SU-DHL-6 (cell line): ENCODE results near the gene COBL.

Experiments
- H2AFZ ChIP-seq: fragments of 200-600 bp; sonication (generic); 2 replicates; pipeline ENCODE4 v1.6.1; 2014; ENCODE audit warnings: low read depth, mild to moderate bottlenecking, moderate library complexity, mixed read lengths, antibody characterized with exemption, low read length; ENCODE audit not compliant: severe bottlenecking
- H3F3A ChIP-seq: fragments of 200-600 bp; shearing (Covaris generic); 2 replicates; pipeline ENCODE4 v1.6.0; 2016; ENCODE audit warnings: antibody characterized with exemption, mild to moderate bottlenecking; ENCODE audit not compliant: insufficient read depth
- H3K27ac ChIP-seq: fragments of 200-600 bp; sonication (generic); 2 replicates; pipeline ENCODE4 v1.5.1; 2016; ENCODE audit warnings: low read depth, mild to moderate bottlenecking, low read length, moderate library complexity, mixed read lengths
- H3K27me3 ChIP-seq: fragments of 200-600 bp; sonication (generic), shearing (Covaris generic); 2 replicates; pipeline ENCODE4 v1.6.0; 2014; ENCODE audit warnings: mild to moderate bottlenecking, low read length
- H3K36me3 ChIP-seq: fragments of 200-600 bp; sonication (generic); 2 replicates; pipeline ENCODE4 v1.6.1; 2014; ENCODE audit warnings: mild to moderate bottlenecking, low read length, mixed read lengths
- H3K4me2 ChIP-seq: fragments of 300-600, 200-600 bp; shearing (Covaris generic), sonication (generic); 2 replicates; pipeline ENCODE4 v1.6.0; 2014; ENCODE audit warnings: low read length, low read depth, mild to moderate bottlenecking; ENCODE audit not compliant: poor library complexity, severe bottlenecking
- H3K4me3 ChIP-seq: fragments of 200-600 bp; sonication (generic); 2 replicates; pipeline ENCODE4 v1.5.1; 2014; ENCODE audit warnings: antibody characterized with exemption, low read length, mild to moderate bottlenecking, mixed read lengths; ENCODE audit not compliant: insufficient read depth, poor library complexity, severe bottlenecking
- H3K79me2 ChIP-seq: fragments of 200-600 bp; sonication (generic); 2 replicates; pipeline ENCODE4 v1.6.1; 2014; ENCODE audit warnings: mild to moderate bottlenecking, low read length, moderate library complexity; ENCODE audit not compliant: insufficient read depth
- H3K9ac ChIP-seq: fragments of 200-600 bp; sonication (generic); 2 replicates; pipeline ENCODE4 v1.7.0; 2014; ENCODE audit warnings: mild to moderate bottlenecking, low read length
- H3K9me2 ChIP-seq: fragments of 200-600 bp; sonication (generic); replicated peaks from 2 replicates; pipeline ENCODE4 v1.6.1; 2014; ENCODE audit warnings: low read length; ENCODE audit not compliant: insufficient read depth
- H3K9me3 ChIP-seq: fragments of 200-600 bp; sonication (generic); 2 replicates; pipeline ENCODE4 v1.6.1; 2014; ENCODE audit warnings: low read length, mixed read lengths; ENCODE audit not compliant: insufficient read depth
- H4K20me1 ChIP-seq: fragments of 200-600 bp; sonication (generic); 2 replicates; pipeline ENCODE4 v1.6.1; 2014; ENCODE audit warnings: low read depth, mild to moderate bottlenecking, antibody characterized with exemption, low read length, moderate library complexity, mixed read lengths
- EZH2phosphoT487 ChIP-seq: fragments of 200-600 bp; sonication (generic), shearing (Covaris generic); conservative IDR thresholded peaks from 2 replicates; pipeline ENCODE4 v1.6.1; 2018; ENCODE audit warnings: mild to moderate bottlenecking, antibody characterized with exemption, low read length, moderate library complexity, mixed read lengths
- TF ChIP-seq, protein P1 (sequence below): fragments of 200-600 bp; sonication (generic); IDR thresholded peaks from one replicate; pipeline ENCODE4 v1.5.1; 2017; ENCODE audit warnings: antibody characterized with exemption, mild to moderate bottlenecking, low read length, moderate library complexity; ENCODE audit not compliant: insufficient read depth, poor library complexity, severe bottlenecking

Gene COBL

DNA sequence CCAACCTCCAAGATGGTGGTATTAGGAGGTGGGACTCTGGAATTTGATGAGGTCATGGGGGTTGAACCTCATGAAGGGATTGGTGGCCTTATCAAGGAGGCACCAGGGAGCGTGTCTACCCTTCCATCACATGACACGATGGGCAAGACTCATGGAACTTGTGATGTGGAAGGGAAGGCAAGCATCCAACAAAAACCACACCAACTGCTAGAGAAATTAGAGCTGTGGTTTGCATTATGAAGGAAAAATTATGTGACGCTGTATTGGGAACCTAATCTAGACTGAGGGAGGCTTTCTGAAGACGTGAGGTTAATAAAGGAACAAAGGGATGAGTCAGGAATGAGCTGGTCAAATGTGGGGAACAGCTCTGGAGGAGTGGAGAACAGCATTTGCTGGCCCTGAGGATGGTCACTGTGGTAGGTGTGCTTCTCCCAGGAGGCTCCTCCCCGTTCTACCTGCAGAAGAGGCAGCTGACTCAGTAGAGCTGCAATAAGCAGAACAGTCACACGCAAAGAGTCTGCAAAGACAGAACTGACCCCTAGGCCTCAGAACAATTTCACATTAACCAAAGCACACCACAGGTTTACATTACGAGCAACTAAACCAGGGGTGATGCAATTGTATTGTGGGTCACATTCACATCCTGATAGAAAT, 297.3 kb downstream of the COBL start:
- Histone ChIP-seq H4K20me1 (no peaks in the 10 kb centered on the region), H3K9ac (no peak overlapping the region), H3F3A (no peaks in the 10 kb centered on the region), H3K79me2 (no peaks in the 10 kb centered on the region), H3K4me3 (no peak overlapping the region), H3K4me2 (no peak overlapping the region), H3K27me3 (no peaks in the 10 kb centered on the region), H3K9me3 (no peaks in the 10 kb centered on the region), H3K36me3 (no peaks in the 10 kb centered on the region), H3K27ac (no peak overlapping the region), H2AFZ (no peak overlapping the region), H3K9me2 (no peaks in the 10 kb centered on the region)
- TF ChIP-seq, protein P1, sequence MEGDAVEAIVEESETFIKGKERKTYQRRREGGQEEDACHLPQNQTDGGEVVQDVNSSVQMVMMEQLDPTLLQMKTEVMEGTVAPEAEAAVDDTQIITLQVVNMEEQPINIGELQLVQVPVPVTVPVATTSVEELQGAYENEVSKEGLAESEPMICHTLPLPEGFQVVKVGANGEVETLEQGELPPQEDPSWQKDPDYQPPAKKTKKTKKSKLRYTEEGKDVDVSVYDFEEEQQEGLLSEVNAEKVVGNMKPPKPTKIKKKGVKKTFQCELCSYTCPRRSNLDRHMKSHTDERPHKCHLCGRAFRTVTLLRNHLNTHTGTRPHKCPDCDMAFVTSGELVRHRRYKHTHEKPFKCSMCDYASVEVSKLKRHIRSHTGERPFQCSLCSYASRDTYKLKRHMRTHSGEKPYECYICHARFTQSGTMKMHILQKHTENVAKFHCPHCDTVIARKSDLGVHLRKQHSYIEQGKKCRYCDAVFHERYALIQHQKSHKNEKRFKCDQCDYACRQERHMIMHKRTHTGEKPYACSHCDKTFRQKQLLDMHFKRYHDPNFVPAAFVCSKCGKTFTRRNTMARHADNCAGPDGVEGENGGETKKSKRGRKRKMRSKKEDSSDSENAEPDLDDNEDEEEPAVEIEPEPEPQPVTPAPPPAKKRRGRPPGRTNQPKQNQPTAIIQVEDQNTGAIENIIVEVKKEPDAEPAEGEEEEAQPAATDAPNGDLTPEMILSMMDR, result no peak
- TF ChIP-seq EZH2phosphoT487, result no peak

DNA sequence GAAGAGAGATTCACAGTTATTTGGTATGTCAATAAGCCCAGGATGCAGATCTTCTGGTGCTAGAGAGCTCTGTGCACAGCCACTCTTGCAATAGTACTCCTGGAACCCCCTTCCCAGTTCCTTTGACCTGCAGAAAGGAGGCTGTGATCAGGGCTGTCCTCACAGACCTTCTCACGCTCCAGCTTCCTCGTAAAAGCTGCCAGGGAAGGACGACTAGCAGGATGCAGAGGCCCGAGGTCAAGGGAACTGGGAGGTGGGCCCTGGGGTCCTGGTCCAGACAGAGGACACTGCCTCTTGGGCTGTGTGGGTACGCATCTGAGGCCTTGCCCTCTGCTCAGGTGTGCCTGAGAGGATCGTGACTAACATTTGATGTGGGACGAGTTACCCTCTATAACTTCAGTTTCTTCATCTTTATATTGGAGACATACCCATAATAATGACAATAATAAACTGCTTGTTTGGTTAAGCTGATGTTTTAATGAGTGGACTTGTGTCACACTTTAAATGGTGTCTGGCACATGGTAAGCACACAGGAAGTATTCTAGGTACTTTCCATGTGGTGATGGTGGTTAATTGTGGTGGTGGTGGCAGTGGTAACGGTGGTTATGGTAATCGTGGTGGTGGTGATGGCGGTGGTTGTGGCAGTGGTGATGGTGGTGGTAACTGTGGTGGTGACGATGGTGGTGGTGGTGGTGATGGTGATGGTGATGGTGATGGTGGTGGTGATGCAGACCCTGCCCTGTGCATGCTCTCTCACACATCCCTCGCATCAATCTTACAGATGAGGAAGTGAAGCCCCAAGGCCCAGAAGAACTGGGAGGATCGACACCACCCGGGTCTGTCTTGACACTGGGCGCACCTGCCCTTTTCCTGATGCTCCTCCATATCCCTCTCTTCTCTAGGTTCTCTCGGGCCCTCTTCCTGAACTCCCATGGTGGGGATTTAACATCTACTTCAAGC, 298.8 kb downstream of the COBL start:
- Histone ChIP-seq H3K36me3 (no peaks in the 10 kb centered on the region), H3K9me2 (no peaks in the 10 kb centered on the region)
- no peak for TF ChIP-seq EZH2phosphoT487
- TF ChIP-seq, protein P1, result no peak

DNA sequence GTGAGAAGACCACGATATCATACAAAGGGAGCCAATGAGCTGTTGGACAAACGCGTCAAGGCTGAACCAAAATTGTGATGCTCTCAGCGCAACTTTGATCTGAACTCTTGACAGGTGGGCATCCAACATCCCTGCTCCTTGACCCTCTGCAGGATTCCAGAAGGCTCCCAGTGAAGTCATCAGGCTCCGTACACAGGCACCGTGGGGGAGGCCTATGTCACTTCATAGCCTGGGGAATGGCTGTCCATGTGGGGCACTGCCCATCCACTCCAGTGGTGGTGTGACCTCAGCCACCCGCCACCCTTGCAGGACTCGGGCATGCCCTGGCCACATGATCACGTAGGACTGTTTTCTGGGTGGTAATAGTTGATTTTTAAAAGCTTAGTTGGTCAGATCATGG, 300.1 kb downstream of the COBL start:
- H3K79me2 ChIP-seq, result no peaks in the 10 kb centered on the region
- no peak for TF ChIP-seq EZH2phosphoT487
- TF ChIP-seq, protein P1, result no peak
- no peaks in the 10 kb centered on the region for H3K27me3 ChIP-seq
- H3K9me2 ChIP-seq, result no peaks in the 10 kb centered on the region
- H3F3A ChIP-seq, result no peaks in the 10 kb centered on the region
- H3K27ac ChIP-seq, result no peak overlapping the region
- no peak overlapping the region for H3K4me2 ChIP-seq
- H3K36me3 ChIP-seq, result no peaks in the 10 kb centered on the region
- no peak overlapping the region for H2AFZ ChIP-seq
- no peak overlapping the region for H3K9ac ChIP-seq
- H3K4me3 ChIP-seq, result no peak overlapping the region
- no peaks in the 10 kb centered on the region for H4K20me1 ChIP-seq
- H3K9me3 ChIP-seq, result no peaks in the 10 kb centered on the region

More for the DNA sequence above, 298.8 kb downstream of the COBL start:
- no peaks in the 10 kb centered on the region for H3K9me3 ChIP-seq
- H3K4me2 ChIP-seq, result no peak overlapping the region
- no peak overlapping the region for H2AFZ ChIP-seq
- no peak overlapping the region for H3K27ac ChIP-seq
- H3K9ac ChIP-seq, result no peak overlapping the region
- no peak overlapping the region for H3K4me3 ChIP-seq
- no peaks in the 10 kb centered on the region for H3F3A ChIP-seq
- no peaks in the 10 kb centered on the region for H4K20me1 ChIP-seq
- no peaks in the 10 kb centered on the region for H3K79me2 ChIP-seq
- no peaks in the 10 kb centered on the region for H3K27me3 ChIP-seq
